Esophagus squamous epithelium (tissue), 4 donors: ENCODE data around the gene SRGAP2C.

ENCODE experiments used
- POLR2A ChIP-seq, 4 donors: fragments of 450-650 bp; IDR thresholded peaks; one replicate each; pipeline ENCODE4 v1.6.1; 2017; ENCODE audit warnings: antibody characterized with exemption in 4 of 4, mild to moderate bottlenecking in 4 of 4, moderate library complexity in 3 of 4
- TF ChIP-seq, protein P1 (sequence below), 6 experiments: fragments of 450-650 bp in 4 of 6; fragments of 200-600 bp in 2 of 6; sonication (generic) in 2 of 6; IDR thresholded peaks; one replicate each; pipeline ENCODE4 v1.5.1; 2016 to 2019; ENCODE audit warnings: antibody characterized with exemption in 6 of 6, mild to moderate bottlenecking in 4 of 6, moderate library complexity in 4 of 6

DNA sequence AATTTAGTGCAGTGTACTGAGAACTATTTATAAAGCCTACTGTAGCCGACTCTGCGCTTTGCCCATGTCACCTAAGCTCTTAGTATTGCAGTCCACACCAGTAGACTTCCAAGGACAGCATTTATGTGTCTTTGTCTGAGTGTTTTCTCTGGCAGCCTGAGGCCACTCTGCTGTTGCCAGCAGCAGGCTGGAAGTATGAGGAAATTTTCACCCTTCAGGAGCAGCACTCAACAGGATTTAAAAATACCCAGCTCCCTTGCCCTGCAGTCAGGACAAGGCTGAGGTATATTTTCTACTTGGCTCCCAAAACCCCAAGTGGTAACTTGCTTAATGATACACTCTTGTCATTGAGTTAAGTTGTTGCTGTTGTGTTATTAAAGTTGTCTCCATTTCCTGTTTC lies 230.1 kb downstream of the SRGAP2C start:
- TF ChIP-seq, protein P1, sequence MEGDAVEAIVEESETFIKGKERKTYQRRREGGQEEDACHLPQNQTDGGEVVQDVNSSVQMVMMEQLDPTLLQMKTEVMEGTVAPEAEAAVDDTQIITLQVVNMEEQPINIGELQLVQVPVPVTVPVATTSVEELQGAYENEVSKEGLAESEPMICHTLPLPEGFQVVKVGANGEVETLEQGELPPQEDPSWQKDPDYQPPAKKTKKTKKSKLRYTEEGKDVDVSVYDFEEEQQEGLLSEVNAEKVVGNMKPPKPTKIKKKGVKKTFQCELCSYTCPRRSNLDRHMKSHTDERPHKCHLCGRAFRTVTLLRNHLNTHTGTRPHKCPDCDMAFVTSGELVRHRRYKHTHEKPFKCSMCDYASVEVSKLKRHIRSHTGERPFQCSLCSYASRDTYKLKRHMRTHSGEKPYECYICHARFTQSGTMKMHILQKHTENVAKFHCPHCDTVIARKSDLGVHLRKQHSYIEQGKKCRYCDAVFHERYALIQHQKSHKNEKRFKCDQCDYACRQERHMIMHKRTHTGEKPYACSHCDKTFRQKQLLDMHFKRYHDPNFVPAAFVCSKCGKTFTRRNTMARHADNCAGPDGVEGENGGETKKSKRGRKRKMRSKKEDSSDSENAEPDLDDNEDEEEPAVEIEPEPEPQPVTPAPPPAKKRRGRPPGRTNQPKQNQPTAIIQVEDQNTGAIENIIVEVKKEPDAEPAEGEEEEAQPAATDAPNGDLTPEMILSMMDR (IDR thresholded peaks at IDR 0.05): no peak
- no peak for TF ChIP-seq POLR2A (IDR thresholded peaks at IDR 0.05)
